SH-SY5Y (cell line): Measurements from ENCODE around the gene DCHS2.

Source experiments
- GATA2 ChIP-seq: IDR thresholded peaks from 2 replicates; pipeline ENCODE4 v1.6.1; 2011; ENCODE audit warnings: mild to moderate bottlenecking, low read depth, low read length
- GATA3 ChIP-seq: IDR thresholded peaks from 2 replicates; pipeline ENCODE4 v1.6.1; 2011; ENCODE audit warnings: low read depth, mild to moderate bottlenecking, low read length, moderate library complexity

DNA sequence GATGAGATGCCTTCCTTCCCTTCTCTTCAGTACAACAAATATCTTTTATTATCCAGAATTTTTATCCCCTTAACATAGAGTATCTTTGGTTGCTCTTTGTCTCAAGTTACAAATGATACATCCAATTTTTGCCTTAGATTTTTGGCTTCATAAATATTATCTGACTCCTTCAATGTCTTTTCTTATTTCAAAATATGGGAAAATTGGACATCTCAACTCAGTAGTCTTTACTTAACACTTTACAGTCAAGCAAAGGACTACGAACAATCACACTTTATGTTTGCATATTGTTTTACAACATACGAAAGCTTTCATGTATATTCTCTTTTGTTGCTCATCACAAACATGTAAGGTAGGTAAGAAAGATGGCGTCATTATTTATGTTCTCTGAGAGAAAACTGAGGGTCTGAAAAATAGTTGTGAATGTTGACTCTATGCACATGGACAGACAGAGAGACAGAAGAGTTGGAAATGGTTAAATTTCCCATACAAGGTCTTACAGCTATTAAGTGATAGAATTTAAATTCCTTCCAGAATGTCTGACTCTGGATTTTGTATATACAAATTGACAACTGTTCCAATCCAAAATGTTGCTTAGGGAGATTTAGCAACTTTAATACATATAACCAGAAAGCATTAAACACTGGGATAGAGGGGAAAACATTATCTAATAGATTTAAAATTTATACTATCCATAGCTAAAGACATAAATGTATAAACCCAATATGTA lies 29.4 kb downstream of the DCHS2 start:
- TF ChIP-seq GATA2: no peak
- no peak for TF ChIP-seq GATA3
